Right lobe of liver (tissue), 6 donors: ENCODE data around the gene MYRIP. TPM values are rescaled to one million over a fixed set of nuclear protein-coding genes. Genes with fewer than 3 reads are reported as not detected.
A peak's percentile ranks its signal among the peaks of the same experiment; 100 is the strongest.

Experiments
- ATAC-seq, 4 donors: fragments of 200-7000 bp; cut with Tn5 transposase; one replicate each; pipeline ENCODE4 v1.9.1; 2020; ENCODE audit warnings: mild to moderate bottlenecking in 4 of 4, moderate library complexity in 4 of 4
- DNase-seq, 3 donors: peaks; one replicate each; pipeline ENCODE4 v3.0.0-alpha.2; 2020
- H3K27ac ChIP-seq, 3 donors: fragments of 200-600 bp; one replicate each; pipeline ENCODE4 v1.8.0; 2022
- H3K27me3 ChIP-seq, 2 donors: fragments of 200-600 bp; one replicate each; pipeline ENCODE4 v1.8.0; 2022
- H3K36me3 ChIP-seq, 4 donors: fragments of 200-600 bp; sonication (generic) in 1 of 4; one replicate each; pipeline versions ENCODE4 v1.5.1 to v1.8.0; 2017 to 2022; ENCODE audit warnings: control low read depth in 1 of 4
- H3K4me1 ChIP-seq, 4 donors: fragments of 200-600 bp; sonication (generic) in 1 of 4; one replicate each; pipeline versions ENCODE4 v1.5.1 to v1.8.0; 2017 to 2022; ENCODE audit warnings: control low read depth in 1 of 4
- H3K4me3 ChIP-seq, 3 donors: fragments of 200-600 bp; one replicate each; pipeline ENCODE4 v1.8.0; 2022
- H3K9me3 ChIP-seq, 4 donors: fragments of 200-600 bp; sonication (generic) in 1 of 4; one replicate each; pipeline versions ENCODE4 v1.5.1 to v1.8.0; 2017 to 2022; ENCODE audit warnings: control low read depth in 1 of 4
- POLR2A ChIP-seq: fragments of 450-650 bp; IDR thresholded peaks from one replicate; pipeline ENCODE4 v1.6.1; 2017; ENCODE audit warnings: antibody characterized with exemption, mild to moderate bottlenecking
- WGBS: methylation state at CpG from one replicate; pipeline ENCODE4 v1.1.6; 2018; ENCODE audit warnings: low coverage, low lambda C conversion rate; ENCODE audit not compliant: insufficient coverage; ENCODE audit errors: missing lambda C conversion rate; 5-methylcytosine and 5-hydroxymethylcytosine counted together
- intact Hi-C, 2 donors: fragments of 100-400 bp; cut with DNase I; formaldehyde crosslinking; loops; one replicate each; pipeline versions ENCODE4 v1.11.2 to v1.14.1; 2022
- total RNA-seq, 6 experiments: library from RNA; depleted of rRNA in 2 of 6; stranded (reverse); fragments of >200 nt in 2 of 6; fragmentation: NEBNext Ultra II Directional in 3 of 6; extraction: Animal tissue kit (Norgen Biotek cat#: 25700) in 3 of 6; gene quantifications; one replicate each; pipeline versions ENCODE4 v1.1.0 to v1.2.4, GENCODE V29; 2016 to 2023
- TF ChIP-seq, protein P1 (sequence below), 4 donors: fragments of 200-600 bp in 3 of 4; fragments of 450-650 bp in 1 of 4; IDR thresholded peaks; one replicate each; pipeline versions ENCODE4 v1.5.1 to v1.8.0; 2016 to 2022; ENCODE audit warnings: antibody characterized with exemption in 4 of 4, mild to moderate bottlenecking in 2 of 4
- donor health status: DM: no; HTN: yes; CAD: no.
- donor health status: DM: no; HTN: no; CAD: no.
- donor health status: DM: no; HTN: no; CAD: no.
- donor health status: DM: no; HTN: yes; CAD: no.
- donor health status: DM: no; HTN: yes; CAD: no.

MYRIP gene
- total RNA-seq, 6 experiments from 2014 or later: 14.3 to 23.2 (median 19.0) TPM

DNA sequence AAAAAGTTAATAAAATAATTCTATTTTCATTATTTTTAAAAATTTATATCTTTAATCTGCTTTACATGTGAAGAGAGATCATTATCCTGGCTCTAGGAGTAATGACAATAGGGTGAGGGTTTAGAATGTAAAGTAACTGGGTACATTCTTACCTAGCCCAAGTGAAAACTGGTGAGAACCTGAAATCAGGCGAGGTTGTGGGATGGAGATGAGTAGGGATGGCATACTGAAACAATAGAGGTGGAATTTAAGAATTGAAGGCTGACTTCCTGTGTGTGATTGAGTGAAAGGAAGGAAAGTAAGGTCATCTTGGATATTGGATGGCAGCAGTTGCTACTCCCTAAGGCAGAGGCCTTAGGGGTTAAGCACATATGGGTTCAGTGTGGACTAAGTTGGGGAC lies 82.7 kb downstream of the MYRIP start:
- ATAC-seq: no peak
- WGBS: 75% methylated on average over 1 of the region's 1 CpG
- intact Hi-C loops: no loop called here
- Histone ChIP-seq H3K4me1 (no peaks in the 10 kb centered on the region), H3K9me3 (no peaks in the 10 kb centered on the region), H3K27ac (no peak overlapping the region), H3K36me3 (no peaks in the 10 kb centered on the region), H3K27me3 (no peaks in the 10 kb centered on the region), H3K4me3 (no peak overlapping the region)
- TF ChIP-seq, protein P1, sequence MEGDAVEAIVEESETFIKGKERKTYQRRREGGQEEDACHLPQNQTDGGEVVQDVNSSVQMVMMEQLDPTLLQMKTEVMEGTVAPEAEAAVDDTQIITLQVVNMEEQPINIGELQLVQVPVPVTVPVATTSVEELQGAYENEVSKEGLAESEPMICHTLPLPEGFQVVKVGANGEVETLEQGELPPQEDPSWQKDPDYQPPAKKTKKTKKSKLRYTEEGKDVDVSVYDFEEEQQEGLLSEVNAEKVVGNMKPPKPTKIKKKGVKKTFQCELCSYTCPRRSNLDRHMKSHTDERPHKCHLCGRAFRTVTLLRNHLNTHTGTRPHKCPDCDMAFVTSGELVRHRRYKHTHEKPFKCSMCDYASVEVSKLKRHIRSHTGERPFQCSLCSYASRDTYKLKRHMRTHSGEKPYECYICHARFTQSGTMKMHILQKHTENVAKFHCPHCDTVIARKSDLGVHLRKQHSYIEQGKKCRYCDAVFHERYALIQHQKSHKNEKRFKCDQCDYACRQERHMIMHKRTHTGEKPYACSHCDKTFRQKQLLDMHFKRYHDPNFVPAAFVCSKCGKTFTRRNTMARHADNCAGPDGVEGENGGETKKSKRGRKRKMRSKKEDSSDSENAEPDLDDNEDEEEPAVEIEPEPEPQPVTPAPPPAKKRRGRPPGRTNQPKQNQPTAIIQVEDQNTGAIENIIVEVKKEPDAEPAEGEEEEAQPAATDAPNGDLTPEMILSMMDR (IDR thresholded peaks at IDR 0.05): no peak
- no peak for TF ChIP-seq POLR2A
- no peak for DNase-seq

DNA sequence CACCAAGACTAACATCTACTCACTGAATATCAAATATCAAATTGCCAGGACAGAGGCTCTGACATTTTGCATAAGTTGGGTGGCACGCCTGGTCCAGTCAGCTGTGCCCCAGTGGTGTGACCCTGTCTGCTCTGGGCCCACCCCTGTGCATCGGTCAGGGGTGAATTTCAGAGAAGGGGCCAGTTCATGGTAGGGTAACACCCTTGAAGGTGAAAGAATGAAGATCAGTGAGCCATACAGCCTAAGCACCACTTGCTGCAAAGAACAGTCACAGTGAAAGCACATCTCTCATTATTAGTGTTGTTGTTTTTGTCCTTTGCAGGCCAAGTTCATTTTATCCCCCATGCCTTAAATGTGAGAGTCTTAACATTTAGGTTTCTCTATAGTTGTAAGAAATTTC lies 86.8 kb downstream of the MYRIP start:
- Histone ChIP-seq H3K4me1 (peaks cover 0 to 7% (median 0%) of the 10 kb centered on the region in 4 donors), H3K4me3 (no peak overlapping the region), H3K27ac (no peak overlapping the region), H3K27me3 (no peaks in the 10 kb centered on the region), H3K36me3 (no peaks in the 10 kb centered on the region), H3K9me3 (no peaks in the 10 kb centered on the region)
- intact Hi-C loops: no loop called here
- TF ChIP-seq POLR2A: no peak
- TF ChIP-seq, protein P1 (IDR thresholded peaks at IDR 0.05): no peak
- ATAC-seq (no peak), DNase-seq (no peak)
- 59% methylated on average over 2 of the region's 2 CpGs for WGBS

DNA sequence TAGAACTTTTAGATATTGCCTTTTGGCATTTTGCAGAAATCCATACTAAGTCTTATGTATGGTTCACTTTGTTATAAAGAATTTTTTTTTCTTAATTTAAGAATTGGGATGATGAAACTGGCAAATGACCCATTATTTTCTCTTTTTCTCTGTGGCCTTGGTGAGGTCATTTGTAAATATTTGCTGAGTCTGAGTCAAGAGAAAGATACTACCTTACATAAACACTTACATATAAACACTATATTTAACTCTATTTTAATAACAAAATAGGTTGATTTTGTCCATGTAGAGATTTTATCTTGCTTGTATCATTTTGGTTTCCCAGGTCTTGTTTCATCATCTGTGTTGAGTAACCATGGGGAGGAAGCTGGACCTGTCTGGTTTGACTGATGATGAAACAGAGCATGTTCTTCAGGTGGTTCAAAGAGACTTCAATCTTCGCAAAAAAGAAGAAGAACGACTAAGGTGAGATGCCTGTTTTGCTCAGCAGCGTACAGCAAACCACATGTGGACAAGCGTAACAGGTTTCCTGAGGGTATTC lies 91.1 kb downstream of the MYRIP start:
- TF ChIP-seq, protein P1 (IDR thresholded peaks at IDR 0.05): no peak
- no peak for TF ChIP-seq POLR2A
- H3K4me3 ChIP-seq: no peak overlapping the region
- 65% methylated on average over 4 of the region's 4 CpGs for WGBS
- no peak overlapping the region for H3K27ac ChIP-seq
- H3K36me3 ChIP-seq: no peaks in the 10 kb centered on the region
- ATAC-seq: peak; percentile 56 to 81 (median 76)
- no peak for DNase-seq
- no peaks in the 10 kb centered on the region for H3K9me3 ChIP-seq
- H3K4me1 ChIP-seq: peaks cover 0 to 7% (median 0%) of the 10 kb centered on the region in 4 donors
- no peaks in the 10 kb centered on the region for H3K27me3 ChIP-seq
- intact Hi-C loops: no loop called here

DNA sequence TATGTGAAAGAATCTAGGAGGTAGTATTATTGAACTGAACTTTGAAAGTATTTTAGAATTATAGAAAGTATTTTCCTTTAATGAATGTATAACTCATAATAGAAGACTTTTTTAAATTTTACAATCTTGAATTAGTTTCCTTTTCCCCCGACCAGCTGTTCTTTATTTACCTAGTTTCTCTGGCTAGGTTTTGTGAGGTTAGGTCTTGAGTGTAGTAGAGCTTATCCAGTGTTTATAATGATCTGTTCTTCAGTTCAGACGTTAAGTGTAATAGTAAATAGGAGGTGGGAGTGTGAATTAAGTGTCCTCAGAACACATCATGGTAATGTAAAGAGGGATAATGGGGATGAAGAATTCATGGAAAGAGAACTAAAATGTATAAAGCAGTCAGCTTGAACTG lies 93.8 kb downstream of the MYRIP start:
- H3K4me1 ChIP-seq: peaks cover 0 to 7% (median 0%) of the 10 kb centered on the region in 4 donors
- WGBS: 42% methylated on average over 2 of the region's 2 CpGs
- no peak for TF ChIP-seq POLR2A
- TF ChIP-seq, protein P1 (IDR thresholded peaks at IDR 0.05): no peak
- no peaks in the 10 kb centered on the region for H3K27me3 ChIP-seq
- no peak overlapping the region for H3K27ac ChIP-seq
- ATAC-seq (no peak), DNase-seq (no peak)
- H3K9me3 ChIP-seq: no peaks in the 10 kb centered on the region
- intact Hi-C loops: no loop called here
- H3K4me3 ChIP-seq: no peak overlapping the region
- no peaks in the 10 kb centered on the region for H3K36me3 ChIP-seq

DNA sequence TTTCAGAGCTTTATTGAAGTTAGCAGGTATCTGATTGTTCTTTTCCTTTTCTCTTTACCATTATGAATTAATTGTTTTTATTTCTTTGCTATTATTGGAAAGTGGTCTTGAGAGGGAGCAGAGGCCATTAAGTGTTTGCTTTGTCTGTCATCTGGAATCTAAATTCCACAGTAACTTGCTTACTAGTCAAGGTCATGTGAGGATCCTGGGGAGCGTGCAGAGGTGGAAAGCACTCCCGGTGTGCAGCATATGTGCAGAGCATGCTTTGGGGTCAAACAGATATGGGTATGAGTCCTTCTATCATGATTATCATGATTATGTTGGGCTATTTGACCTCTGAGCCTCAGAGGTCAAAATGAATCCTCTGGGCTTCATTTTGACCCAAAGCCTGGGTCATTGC lies 96.4 kb downstream of the MYRIP start:
- no peaks in the 10 kb centered on the region for H3K36me3 ChIP-seq
- no peak overlapping the region for H3K27ac ChIP-seq
- no peak overlapping the region for H3K4me3 ChIP-seq
- no peaks in the 10 kb centered on the region for H3K9me3 ChIP-seq
- ATAC-seq (no peak), DNase-seq (no peak)
- H3K4me1 ChIP-seq: peaks cover 0 to 12% (median 3%) of the 10 kb centered on the region in 4 donors
- H3K27me3 ChIP-seq: no peaks in the 10 kb centered on the region
- TF ChIP-seq POLR2A: no peak
- TF ChIP-seq, protein P1 (IDR thresholded peaks at IDR 0.05): no peak
- WGBS: no CpG with 5 or more reads among the region's 2 CpGs
- intact Hi-C loops: no loop called here
